ENCODE measurements around the gene KRT86.

DNA sequence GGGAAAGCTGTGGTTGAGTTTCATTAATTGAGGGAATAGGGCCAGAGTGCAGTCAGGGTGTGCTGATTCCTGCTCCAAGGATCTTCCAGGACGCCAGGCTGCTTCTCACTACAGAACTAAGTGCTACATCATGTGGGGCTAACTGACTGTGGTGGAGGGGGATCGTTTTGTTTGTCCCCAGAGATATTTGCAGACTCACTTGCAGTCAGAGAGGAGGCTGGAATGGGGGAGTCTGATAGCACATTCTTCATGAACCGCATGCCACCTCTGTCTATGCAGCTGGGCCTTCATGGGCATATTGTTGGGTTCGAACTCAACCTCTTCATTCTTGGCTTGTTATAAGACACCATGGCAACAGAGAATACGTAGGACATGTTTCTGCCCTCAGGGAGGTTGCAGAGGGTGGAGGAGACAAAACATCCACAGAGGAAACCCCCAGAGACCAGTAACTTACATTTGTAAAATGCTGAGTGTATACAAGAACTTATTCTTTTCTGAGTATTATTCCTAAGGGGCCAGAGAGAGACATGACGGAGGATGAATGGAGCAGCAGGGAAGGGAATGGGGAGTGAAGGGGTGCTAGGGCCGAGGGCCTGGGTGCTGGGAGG is 28.4 kb upstream of the KRT86 start:
- TF ChIP-seq ZFP36 (IDR thresholded peaks at IDR 0.05; ENCODE audit: borderline replicate concordance, low read depth, low read length, partially characterized antibody) (no peak), ZNF138 (CRISPR knock-in tag; IDR thresholded peaks at IDR 0.05; ENCODE audit: low read depth) (no peak)

All from HepG2 (cell line).